B cell (primary cell): Measurements from ENCODE around the gene USP49.

Source experiments
- EZH2 ChIP-seq: IDR thresholded peaks from 2 replicates; pipeline ENCODE4 v1.6.1; 2012; ENCODE audit warnings: borderline replicate concordance, low read depth, mild to moderate bottlenecking, moderate library complexity, low read length; ENCODE audit not compliant: insufficient read depth, poor library complexity, severe bottlenecking
- TF ChIP-seq, protein P1 (sequence below): fragments of 200-600 bp; IDR thresholded peaks from one replicate; pipeline ENCODE4 v1.8.0; 2022; ENCODE audit warnings: antibody characterized with exemption, mild to moderate bottlenecking

DNA sequence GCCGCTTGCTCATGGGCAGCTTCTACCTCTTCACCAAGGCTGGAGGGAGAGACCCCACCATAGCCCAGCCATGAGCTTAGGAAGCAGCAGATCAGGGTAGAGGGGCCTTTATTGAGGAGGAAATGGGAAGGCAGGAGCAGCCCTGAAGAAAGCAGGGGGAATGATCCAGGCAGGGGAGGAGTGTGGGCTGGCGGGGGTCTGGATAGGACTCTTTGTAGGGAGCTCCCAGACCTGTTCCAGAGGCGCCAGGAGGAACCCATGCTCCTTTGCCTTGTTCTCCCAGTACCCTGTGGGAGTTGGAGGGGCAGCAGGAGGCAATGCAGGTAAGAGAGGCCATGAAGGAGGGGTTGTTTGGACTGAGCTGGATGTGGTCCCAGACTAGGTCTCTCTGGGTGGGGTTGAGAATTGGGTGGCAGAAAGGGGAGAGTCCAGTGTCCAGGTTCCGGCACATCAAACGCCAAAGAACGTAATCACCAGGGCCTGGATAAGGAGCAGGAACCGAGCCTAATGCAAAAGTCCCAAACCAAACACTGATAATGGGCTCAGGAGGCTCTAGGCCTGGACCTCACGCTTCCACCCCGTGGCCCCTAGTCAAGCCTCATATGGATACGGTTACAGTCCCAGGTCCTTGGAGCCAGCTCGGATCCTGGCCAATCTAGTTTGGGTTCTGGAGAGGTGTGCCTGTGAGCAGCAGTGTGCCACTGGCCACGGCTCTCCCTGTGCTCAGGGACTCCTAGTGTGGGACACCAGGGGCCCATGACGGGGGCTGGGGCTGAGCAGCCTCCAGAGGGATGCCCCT lies 135.9 kb downstream of the USP49 start:
- TF ChIP-seq, protein P1, sequence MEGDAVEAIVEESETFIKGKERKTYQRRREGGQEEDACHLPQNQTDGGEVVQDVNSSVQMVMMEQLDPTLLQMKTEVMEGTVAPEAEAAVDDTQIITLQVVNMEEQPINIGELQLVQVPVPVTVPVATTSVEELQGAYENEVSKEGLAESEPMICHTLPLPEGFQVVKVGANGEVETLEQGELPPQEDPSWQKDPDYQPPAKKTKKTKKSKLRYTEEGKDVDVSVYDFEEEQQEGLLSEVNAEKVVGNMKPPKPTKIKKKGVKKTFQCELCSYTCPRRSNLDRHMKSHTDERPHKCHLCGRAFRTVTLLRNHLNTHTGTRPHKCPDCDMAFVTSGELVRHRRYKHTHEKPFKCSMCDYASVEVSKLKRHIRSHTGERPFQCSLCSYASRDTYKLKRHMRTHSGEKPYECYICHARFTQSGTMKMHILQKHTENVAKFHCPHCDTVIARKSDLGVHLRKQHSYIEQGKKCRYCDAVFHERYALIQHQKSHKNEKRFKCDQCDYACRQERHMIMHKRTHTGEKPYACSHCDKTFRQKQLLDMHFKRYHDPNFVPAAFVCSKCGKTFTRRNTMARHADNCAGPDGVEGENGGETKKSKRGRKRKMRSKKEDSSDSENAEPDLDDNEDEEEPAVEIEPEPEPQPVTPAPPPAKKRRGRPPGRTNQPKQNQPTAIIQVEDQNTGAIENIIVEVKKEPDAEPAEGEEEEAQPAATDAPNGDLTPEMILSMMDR, result no peak
- no peak for TF ChIP-seq EZH2
